Aorta (tissue), 5 donors: ENCODE data around the gene SRGAP3. TPM values are rescaled to one million over a fixed set of nuclear protein-coding genes. Genes with fewer than 3 reads are reported as not detected.

ENCODE experiments used
- ATAC-seq: fragments of 200-7000 bp; cut with Tn5 transposase; one replicate; pipeline ENCODE4 v1.9.1; 2022; ENCODE audit warnings: moderate library complexity; ENCODE audit not compliant: low FRiP score
- DNase-seq, 2 donors: peaks; one replicate each; pipeline ENCODE4 v3.0.0-alpha.2; 2020
- H3K27ac ChIP-seq, 2 donors: one replicate each; pipeline ENCODE4 v1.5.1; 2013; ENCODE audit warnings: low read length in 2 of 2, mild to moderate bottlenecking in 2 of 2, moderate library complexity in 2 of 2, control low read depth in 1 of 2, inconsistent platforms in 1 of 2, low read depth in 1 of 2
- H3K27me3 ChIP-seq, 2 donors: one replicate each; pipeline ENCODE4 v1.6.1; 2013; ENCODE audit warnings: control low read depth in 1 of 2, low read length in 1 of 2, mild to moderate bottlenecking in 1 of 2, moderate library complexity in 1 of 2; ENCODE audit not compliant: insufficient read depth in 2 of 2, control insufficient read depth in 1 of 2
- H3K36me3 ChIP-seq, 2 donors: one replicate each; pipeline ENCODE4 v1.6.1; 2013; ENCODE audit warnings: control low read depth in 1 of 2, low read length in 1 of 2, mild to moderate bottlenecking in 1 of 2; ENCODE audit not compliant: insufficient read depth in 2 of 2, control insufficient read depth in 1 of 2
- H3K4me1 ChIP-seq, 2 donors: one replicate each; pipeline ENCODE4 v1.6.1; 2013; ENCODE audit warnings: low read length in 2 of 2, control low read depth in 1 of 2, mild to moderate bottlenecking in 1 of 2, moderate library complexity in 1 of 2; ENCODE audit not compliant: insufficient read depth in 2 of 2, control insufficient read depth in 1 of 2
- H3K4me3 ChIP-seq, 2 donors: one replicate each; pipeline ENCODE4 v1.5.1; 2013; ENCODE audit warnings: low read length in 2 of 2, control low read depth in 1 of 2, mild to moderate bottlenecking in 1 of 2
- H3K9me3 ChIP-seq: one replicate; pipeline ENCODE4 v1.6.1; 2013; ENCODE audit warnings: mild to moderate bottlenecking, low read length; ENCODE audit not compliant: control insufficient read depth
- WGBS, 2 donors: extraction: QIAGEN DNeasy Blood & Tissue Kit; methylation state at CpG; one replicate each; pipeline ENCODE4 v1.1.7; 2013; 5-methylcytosine and 5-hydroxymethylcytosine counted together
- intact Hi-C, 2 donors: fragments of 100-400 bp; cut with DNase I; formaldehyde crosslinking; loops; one replicate each; pipeline versions ENCODE4 v1.14.2 to v1.15.0; 2022
- polyA plus RNA-seq, 2 donors: library from polyadenylated mRNA; stranded (reverse); fragments of 200-250 nt; gene quantifications; one replicate each; pipeline ENCODE4 v1.2.3, GENCODE V29; 2013
- total RNA-seq, 2 donors: library from RNA; stranded (reverse); fragmentation: NEBNext Ultra II Directional; extraction: Animal tissue kit (Norgen Biotek cat#: 25700); gene quantifications; one replicate each; pipeline ENCODE4 v1.2.1, GENCODE V29; 2021
- donor health status: healthy with polysubstance abuse.
- donor health status: Bipolar disorder and iron deficiency.
- donor health status: DM: no; HTN: no; CAD: no.
- donor health status: DM: no; HTN: no; CAD: no.
- donor health status: DM: yes; HTN: yes; CAD: no.

Gene SRGAP3
- total and polyA plus RNA-seq, 4 donors: 0.26 to 11.7 (median 1.3) TPM

GRCh38 chr3:8996681-8997121 lies 252.7 kb downstream of the SRGAP3 start:
- no peaks in the 10 kb centered on the region for H3K36me3 ChIP-seq
- H3K4me3 ChIP-seq: no peak overlapping the region
- intact Hi-C loops: no loop called here
- no peaks in the 10 kb centered on the region for H3K27me3 ChIP-seq
- WGBS, 2 donors: 27 to 38% methylated on average over 12 of the region's 12 CpGs
- ATAC-seq (peak; percentile 76), DNase-seq (no peak)
- no peak overlapping the region for H3K27ac ChIP-seq
- no peaks in the 10 kb centered on the region for H3K4me1 ChIP-seq
- no peaks in the 10 kb centered on the region for H3K9me3 ChIP-seq

DNA sequence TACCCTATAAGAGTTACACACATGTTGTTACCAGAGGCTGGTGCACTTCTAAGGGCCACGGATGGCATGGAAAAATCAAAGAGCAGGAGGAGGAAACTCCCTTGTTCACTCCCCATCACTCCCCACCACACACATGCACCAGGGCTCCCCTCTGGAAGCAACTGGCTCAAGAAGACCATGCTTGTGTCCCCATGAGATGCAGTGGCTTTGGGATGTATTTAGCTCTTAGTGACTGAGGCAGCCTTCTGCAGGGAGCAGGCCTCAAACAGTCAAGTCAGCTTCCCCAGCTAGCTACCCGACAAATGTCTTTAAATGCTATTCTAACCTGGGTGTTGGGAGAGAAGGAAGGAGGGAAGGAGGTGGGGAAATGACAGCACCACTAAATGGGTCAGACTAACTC lies 253.2 kb downstream of the SRGAP3 start:
- intact Hi-C loops: no loop called here
- Histone ChIP-seq H3K4me1 (no peaks in the 10 kb centered on the region), H3K9me3 (no peaks in the 10 kb centered on the region), H3K27ac (no peak overlapping the region), H3K4me3 (no peak overlapping the region), H3K36me3 (no peaks in the 10 kb centered on the region), H3K27me3 (no peaks in the 10 kb centered on the region)
- ATAC-seq: no peak
- WGBS, 2 donors: 84 to 85% methylated on average over 2 of the region's 2 CpGs
- no peak for DNase-seq

DNA sequence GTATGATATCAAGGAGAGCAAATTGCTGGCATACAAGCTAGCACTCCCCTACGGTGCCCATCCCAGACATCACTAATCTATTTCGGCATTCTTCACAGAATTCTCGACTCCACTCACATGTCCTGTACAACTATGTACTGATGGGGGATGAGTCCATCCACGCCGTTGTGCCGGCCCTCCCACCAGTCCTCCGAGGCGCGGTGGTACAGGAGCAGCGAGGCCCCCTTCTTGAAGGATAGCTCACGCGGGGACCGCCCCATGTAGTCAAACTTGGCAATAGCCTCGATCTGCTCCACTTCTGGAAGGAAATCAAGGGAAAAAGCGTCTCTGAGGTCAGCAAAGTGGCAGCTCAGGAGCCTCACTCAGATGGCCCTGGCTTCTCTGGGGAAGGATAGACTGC lies 255.2 kb downstream of the SRGAP3 start:
- DNase-seq: no peak
- no peak for ATAC-seq
- H3K27ac ChIP-seq: no peak overlapping the region
- 95 to 96% methylated on average over 15 of the region's 15 CpGs for WGBS, 2 donors
- no peaks in the 10 kb centered on the region for H3K9me3 ChIP-seq
- no peaks in the 10 kb centered on the region for H3K4me1 ChIP-seq
- intact Hi-C loops: no loop called here
- H3K4me3 ChIP-seq: no peak overlapping the region
- no peaks in the 10 kb centered on the region for H3K27me3 ChIP-seq
- H3K36me3 ChIP-seq: no peaks in the 10 kb centered on the region

GRCh38 chr3:8993331-8993730 lies 256.1 kb downstream of the SRGAP3 start:
- WGBS, 2 donors: 83 to 96% methylated on average over 5 of the region's 5 CpGs
- Histone ChIP-seq H3K4me3 (no peak overlapping the region), H3K36me3 (no peaks in the 10 kb centered on the region), H3K4me1 (no peaks in the 10 kb centered on the region), H3K27me3 (no peaks in the 10 kb centered on the region), H3K9me3 (no peaks in the 10 kb centered on the region), H3K27ac (no peak overlapping the region)
- no peak for ATAC-seq
- no peak for DNase-seq
- intact Hi-C loops: no loop called here

DNA sequence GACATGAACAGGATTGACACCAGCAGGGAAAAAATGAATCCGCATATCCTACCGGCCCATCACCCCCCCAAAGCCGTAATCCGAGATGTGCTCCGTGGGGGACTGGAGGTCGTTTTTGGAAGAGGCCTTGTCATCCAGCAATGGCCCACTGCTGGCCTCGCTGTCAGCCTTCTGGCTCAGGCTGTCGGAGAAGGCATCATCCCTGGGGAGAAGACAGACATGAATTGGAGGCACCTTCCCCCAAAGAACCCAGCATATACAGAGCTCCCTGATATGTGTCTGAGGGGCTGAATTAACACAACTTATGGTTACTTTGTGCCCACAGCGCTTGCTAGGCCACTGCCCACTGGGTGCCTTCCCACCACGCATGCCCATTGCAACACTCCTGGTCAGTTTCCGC lies 256.6 kb downstream of the SRGAP3 start:
- intact Hi-C loops: no loop called here

DNA sequence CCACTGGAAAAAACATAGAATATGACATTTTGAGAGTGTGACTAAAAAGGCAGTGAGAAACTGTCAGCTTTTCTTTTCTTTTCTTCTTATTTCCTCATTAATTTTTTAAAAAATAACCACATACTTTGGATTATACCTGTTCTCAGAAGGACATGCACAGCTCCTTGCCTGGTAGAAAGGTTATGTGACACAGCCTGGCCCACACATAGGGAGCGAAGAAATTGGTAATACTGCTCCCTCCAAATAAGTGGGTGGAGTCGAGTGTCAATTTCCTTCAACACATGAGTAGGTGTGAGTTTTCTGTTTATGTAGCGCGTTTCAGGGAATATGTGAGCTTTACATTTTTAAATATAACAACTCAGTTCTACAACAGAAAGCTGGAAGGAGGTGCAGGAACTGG lies 257.2 kb downstream of the SRGAP3 start:
- DNase-seq (no peak), ATAC-seq (no peak)
- intact Hi-C loops: no loop called here
- WGBS, 2 donors: 89 to 91% methylated on average over 4 of the region's 4 CpGs
- H3K36me3 ChIP-seq: no peaks in the 10 kb centered on the region
- H3K27ac ChIP-seq: no peak overlapping the region
- H3K9me3 ChIP-seq: no peaks in the 10 kb centered on the region
- no peaks in the 10 kb centered on the region for H3K4me1 ChIP-seq
- no peaks in the 10 kb centered on the region for H3K27me3 ChIP-seq
- no peak overlapping the region for H3K4me3 ChIP-seq

More for the DNA sequence above, 256.6 kb downstream of the SRGAP3 start:
- Histone ChIP-seq H3K27ac (no peak overlapping the region), H3K9me3 (no peaks in the 10 kb centered on the region), H3K36me3 (no peaks in the 10 kb centered on the region), H3K4me1 (no peaks in the 10 kb centered on the region), H3K27me3 (no peaks in the 10 kb centered on the region), H3K4me3 (no peak overlapping the region)
- ATAC-seq (no peak), DNase-seq (no peak)
- WGBS, 2 donors: 83 to 84% methylated on average over 11 of the region's 11 CpGs

- H3K36me3 ChIP-seq: no peaks in the 10 kb centered on the region
- no peak overlapping the region for H3K4me3 ChIP-seq
- no peaks in the 10 kb centered on the region for H3K4me1 ChIP-seq
- H3K27ac ChIP-seq: no peak overlapping the region
- H3K27me3 ChIP-seq: no peaks in the 10 kb centered on the region
- intact Hi-C loops: no loop called here
- no peak for ATAC-seq
- DNase-seq: no peak
- no peaks in the 10 kb centered on the region for H3K9me3 ChIP-seq
- 96 to 97% methylated on average over 35 to 36 of the region's 36 CpGs for WGBS, 2 donors
Measured at GRCh38 chr3:8990266-8991215, 258.9 kb downstream of the SRGAP3 start.

GRCh38 chr3:8988791-8989558 lies 260.5 kb downstream of the SRGAP3 start:
- Histone ChIP-seq H3K9me3 (no peaks in the 10 kb centered on the region), H3K36me3 (no peaks in the 10 kb centered on the region), H3K27ac (no peak overlapping the region), H3K4me1 (no peaks in the 10 kb centered on the region), H3K4me3 (no peak overlapping the region), H3K27me3 (no peaks in the 10 kb centered on the region)
- 89 to 94% methylated on average over 8 of the region's 8 CpGs for WGBS, 2 donors
- intact Hi-C loops: loop anchor here (2.0 to 5.0 kb wide), 3 partner anchors 78 to 313 kb away; no protein-coding TSS in a partner anchor
- ATAC-seq (no peak), DNase-seq (no peak)
